Measurements from ENCODE around the gene KCNJ14.

Gene KCNJ14

GRCh38 chr19:48496959-48497727 is 41.8 kb downstream of the KCNJ14 start:
- no peak overlapping the region for H3K9ac ChIP-seq (ENCODE audit: low read depth, low read length)
- no peaks in the 10 kb centered on the region for H3K36me3 ChIP-seq (ENCODE audit: insufficient read depth, low read length)
- no peaks in the 10 kb centered on the region for H3K9me3 ChIP-seq (ENCODE audit: control insufficient read depth, insufficient read depth, low read length)
- no peaks in the 10 kb centered on the region; the same call in 1 of the 2 replicates for H3K4me1 ChIP-seq (ENCODE audit: insufficient read depth, low read length)

- H3K4me1 ChIP-seq (ENCODE audit: insufficient read depth, low read length), result no peaks in the 10 kb centered on the region; the same call in 1 of the 2 replicates
- no peak overlapping the region for H3K9ac ChIP-seq (ENCODE audit: low read depth, low read length)
These were observed 42.6 kb downstream of the KCNJ14 start for GRCh38 chr19:48497728-48498594.

GRCh38 chr19:48498595-48499311 is 43.4 kb downstream of the KCNJ14 start:
- Histone ChIP-seq H3K4me1 (ENCODE audit: insufficient read depth, low read length) (no peaks in the 10 kb centered on the region; the same call in 1 of the 2 replicates), H3K36me3 (ENCODE audit: insufficient read depth, low read length) (no peaks in the 10 kb centered on the region), H3K9ac (ENCODE audit: low read depth, low read length) (no peak overlapping the region), H3K9me3 (ENCODE audit: control insufficient read depth, insufficient read depth, low read length) (no peaks in the 10 kb centered on the region)

More at GRCh38 chr19:48497728-48498594, 42.6 kb downstream of the KCNJ14 start:
- Histone ChIP-seq H3K36me3 (ENCODE audit: insufficient read depth, low read length) (no peaks in the 10 kb centered on the region), H3K9me3 (ENCODE audit: control insufficient read depth, insufficient read depth, low read length) (no peaks in the 10 kb centered on the region)

- no peaks in the 10 kb centered on the region for H3K36me3 ChIP-seq (ENCODE audit: insufficient read depth, low read length)
- H3K4me1 ChIP-seq (ENCODE audit: insufficient read depth, low read length), result no peaks in the 10 kb centered on the region; the same call in 1 of the 2 replicates
- no peak overlapping the region for H3K9ac ChIP-seq (ENCODE audit: low read depth, low read length)
- no peaks in the 10 kb centered on the region for H3K9me3 ChIP-seq (ENCODE audit: control insufficient read depth, insufficient read depth, low read length)
These were observed 44.1 kb downstream of the KCNJ14 start for GRCh38 chr19:48499316-48500090.

GRCh38 chr19:48500830-48501493 is 45.6 kb downstream of the KCNJ14 start:
- H3K4me1 ChIP-seq (ENCODE audit: insufficient read depth, low read length), result no peaks in the 10 kb centered on the region; the same call in 1 of the 2 replicates
- no peaks in the 10 kb centered on the region for H3K36me3 ChIP-seq (ENCODE audit: insufficient read depth, low read length)
- H3K9ac ChIP-seq (ENCODE audit: low read depth, low read length), result peak overlapping the region; percentile 75
- H3K9me3 ChIP-seq (ENCODE audit: control insufficient read depth, insufficient read depth, low read length), result no peaks in the 10 kb centered on the region

DNA sequence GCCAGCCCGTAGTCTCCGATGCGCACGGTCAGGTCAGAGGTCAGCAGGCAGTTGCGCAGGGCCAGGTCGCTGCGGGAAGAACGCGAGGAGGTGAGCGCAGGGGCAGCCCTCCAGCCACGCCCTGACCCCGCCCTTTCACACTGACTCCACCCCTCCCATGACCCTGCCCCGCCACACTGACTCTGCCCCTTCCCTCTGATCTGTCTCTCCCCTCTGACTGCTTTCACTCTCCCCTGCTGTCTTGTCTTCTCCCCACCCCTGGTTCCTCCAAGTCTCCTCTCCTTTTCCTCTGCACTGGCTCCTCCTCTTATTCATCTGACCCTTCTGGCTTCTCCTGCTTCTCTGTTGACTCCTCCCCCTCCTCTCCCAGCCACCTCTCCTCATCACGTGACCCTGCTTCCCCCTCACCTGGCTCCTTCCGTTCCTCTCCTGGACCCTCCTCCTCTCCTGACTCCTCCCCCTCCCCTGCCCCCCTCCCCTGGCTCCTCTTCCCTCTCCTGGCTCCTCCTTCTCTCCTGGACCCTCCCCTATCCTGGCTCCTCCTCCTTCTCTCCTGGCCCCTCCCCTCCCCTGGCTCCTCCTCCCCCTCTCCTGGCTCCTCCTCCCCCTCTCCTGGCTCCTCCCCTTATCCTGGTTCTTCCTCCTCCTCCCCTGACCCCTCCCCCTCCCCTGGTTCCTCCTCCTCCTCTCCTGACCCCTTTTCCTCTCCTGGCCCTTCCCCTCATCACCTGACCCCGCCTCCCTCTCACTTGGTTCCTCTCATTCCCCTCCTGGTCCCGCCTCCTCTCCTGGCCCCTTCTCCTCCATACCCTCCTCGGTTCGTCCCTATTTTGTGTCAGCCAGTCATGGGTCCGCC is 46.3 kb downstream of the KCNJ14 start:
- H3K9ac ChIP-seq (ENCODE audit: low read depth, low read length), result peak overlapping the region; percentile 75
- H3K4me1 ChIP-seq (ENCODE audit: insufficient read depth, low read length), result no peaks in the 10 kb centered on the region; the same call in 1 of the 2 replicates
- H3K36me3 ChIP-seq (ENCODE audit: insufficient read depth, low read length), result no peaks in the 10 kb centered on the region
- H3K9me3 ChIP-seq (ENCODE audit: control insufficient read depth, insufficient read depth, low read length), result no peaks in the 10 kb centered on the region

DNA sequence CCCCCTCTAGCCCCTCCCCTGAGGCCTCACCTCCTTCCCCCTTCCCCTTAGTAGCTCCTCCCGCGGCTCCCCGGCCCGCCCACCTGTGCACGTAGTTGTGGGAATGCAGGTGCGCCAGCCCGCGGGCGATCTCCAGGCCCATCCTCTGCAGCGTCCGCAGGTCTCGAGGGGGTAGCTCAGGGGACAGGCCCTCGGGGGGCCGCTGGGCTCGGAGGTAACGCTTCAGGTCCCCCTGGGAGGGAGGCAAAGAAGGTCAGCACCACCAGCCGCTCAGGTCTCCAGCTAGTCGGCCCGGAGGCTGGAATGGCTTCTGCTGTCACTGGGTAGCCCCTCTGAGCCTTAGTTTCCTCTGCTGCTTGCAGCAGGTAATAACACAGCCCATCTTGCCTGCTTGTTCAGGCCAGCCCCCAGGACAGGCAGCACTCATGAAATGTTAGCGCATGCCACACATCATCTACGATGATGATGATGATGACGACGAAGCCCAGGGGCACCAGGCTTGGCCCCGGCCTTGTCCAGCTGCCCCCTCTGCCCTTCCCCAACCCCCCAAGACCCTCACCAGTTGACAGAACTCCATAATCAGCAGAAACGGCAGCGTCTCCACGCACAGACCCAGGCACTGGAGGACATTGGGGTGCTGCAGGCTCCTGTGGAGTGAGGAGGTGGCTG is 47.1 kb downstream of the KCNJ14 start:
- peak overlapping the region; percentile 64; the same call in 1 of the 2 replicates for H3K9ac ChIP-seq (ENCODE audit: low read depth, low read length)
- no peaks in the 10 kb centered on the region for H3K36me3 ChIP-seq (ENCODE audit: insufficient read depth, low read length)
- no peaks in the 10 kb centered on the region for H3K9me3 ChIP-seq (ENCODE audit: control insufficient read depth, insufficient read depth, low read length)
- H3K4me1 ChIP-seq (ENCODE audit: insufficient read depth, low read length), result no peaks in the 10 kb centered on the region; the same call in 1 of the 2 replicates

GRCh38 chr19:48506138-48506733 is 50.9 kb downstream of the KCNJ14 start:
- H3K9me3 ChIP-seq (ENCODE audit: control insufficient read depth, insufficient read depth, low read length), result no peaks in the 10 kb centered on the region
- no peak overlapping the region for H3K9ac ChIP-seq (ENCODE audit: low read depth, low read length)
- H3K36me3 ChIP-seq (ENCODE audit: insufficient read depth, low read length), result no peaks in the 10 kb centered on the region
- H3K4me1 ChIP-seq (ENCODE audit: insufficient read depth, low read length), result no peaks in the 10 kb centered on the region; the same call in 1 of the 2 replicates

DNA sequence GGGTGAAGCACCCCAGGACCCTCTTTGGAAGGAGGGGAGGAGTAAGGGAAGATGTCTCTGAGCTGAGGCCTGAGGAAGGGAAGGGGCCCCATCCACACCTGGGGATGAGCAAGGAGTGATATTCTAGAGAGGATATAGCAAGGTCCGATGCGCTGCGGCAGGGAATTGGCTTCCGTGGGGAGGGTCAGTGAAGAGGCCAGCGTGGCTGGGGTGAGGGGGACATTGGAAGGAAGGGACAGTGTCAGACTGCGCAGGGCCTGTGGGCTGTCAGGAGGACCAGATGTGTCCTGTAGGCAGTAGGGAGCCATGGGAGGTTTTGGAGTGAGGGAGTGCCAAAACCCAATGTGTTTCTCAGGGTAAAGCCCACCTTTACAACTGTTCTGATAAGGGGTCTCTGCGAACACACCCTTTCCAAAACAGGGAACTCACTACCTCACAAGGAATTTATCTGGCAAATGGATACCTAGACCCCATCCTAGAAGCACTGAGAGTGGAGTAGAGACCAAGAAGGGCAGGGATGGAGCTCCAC is 52.6 kb downstream of the KCNJ14 start:
- Histone ChIP-seq H3K9me3 (ENCODE audit: control insufficient read depth, insufficient read depth, low read length) (no peaks in the 10 kb centered on the region), H3K36me3 (ENCODE audit: insufficient read depth, low read length) (no peaks in the 10 kb centered on the region), H3K4me1 (ENCODE audit: insufficient read depth, low read length) (no peaks in the 10 kb centered on the region; the same call in 1 of the 2 replicates), H3K9ac (ENCODE audit: low read depth, low read length) (no peak overlapping the region)

- H3K36me3 ChIP-seq (ENCODE audit: insufficient read depth, low read length), result no peaks in the 10 kb centered on the region
- no peaks in the 10 kb centered on the region for H3K9me3 ChIP-seq (ENCODE audit: control insufficient read depth, insufficient read depth, low read length)
- H3K4me1 ChIP-seq (ENCODE audit: insufficient read depth, low read length), result no peaks in the 10 kb centered on the region; the same call in 1 of the 2 replicates
- H3K9ac ChIP-seq (ENCODE audit: low read depth, low read length), result no peak overlapping the region; the same call in 1 of the 2 replicates
These were observed 53.5 kb downstream of the KCNJ14 start for GRCh38 chr19:48508729-48509411.

DNA sequence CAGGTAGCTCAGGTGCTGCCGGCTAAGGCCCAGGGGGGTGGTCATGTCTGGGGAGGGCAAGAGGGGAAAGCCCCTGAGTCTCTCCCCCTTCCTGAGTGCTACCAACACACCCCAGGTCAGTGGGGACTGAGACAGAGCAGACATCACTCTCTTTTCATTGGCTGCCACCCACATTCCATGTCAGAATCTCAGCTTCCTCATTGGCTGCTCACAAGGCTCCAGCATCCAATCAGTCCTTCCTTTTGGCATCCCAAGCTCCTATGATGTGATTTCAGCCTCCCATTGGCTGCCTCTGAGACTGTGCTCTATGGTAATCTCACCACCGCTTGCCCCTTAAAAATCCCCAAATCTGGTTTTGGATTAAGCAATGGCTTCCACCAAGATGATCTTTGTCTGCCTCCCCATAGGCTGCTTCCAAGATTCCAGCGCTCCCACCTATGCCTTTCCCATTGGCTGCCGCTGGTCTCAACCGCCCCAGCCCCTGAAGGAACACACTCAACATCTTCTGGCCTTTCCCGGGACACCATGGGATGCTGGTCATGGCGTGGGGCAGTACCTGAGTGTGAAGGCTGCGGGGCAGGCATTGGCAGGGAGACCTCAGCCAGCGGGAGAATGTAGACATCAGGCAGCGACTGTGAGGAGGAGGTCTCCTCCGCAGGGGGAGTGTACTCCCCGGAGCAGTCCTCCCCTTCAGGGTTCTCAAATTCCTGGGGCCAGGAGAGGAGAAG is 54.3 kb downstream of the KCNJ14 start:
- Histone ChIP-seq H3K9ac (ENCODE audit: low read depth, low read length) (peak overlapping the region; percentile 46; the same call in 1 of the 2 replicates), H3K4me1 (ENCODE audit: insufficient read depth, low read length) (peaks cover 3% of the 10 kb centered on the region; the same call in 1 of the 2 replicates), H3K9me3 (ENCODE audit: control insufficient read depth, insufficient read depth, low read length) (no peaks in the 10 kb centered on the region), H3K36me3 (ENCODE audit: insufficient read depth, low read length) (no peaks in the 10 kb centered on the region)

Measured in ES-I3 (cell line).